HG02852 (cell line): ENCODE data around the gene MYRIP.

Experiments used
- ATAC-seq: cut with Tn5 transposase; IDR thresholded peaks from one replicate; pipeline ENCODE4 v1.9.1; 2021; ENCODE audit warnings: mild to moderate bottlenecking, moderate library complexity; ENCODE audit not compliant: unreplicated experiment

MYRIP gene

GRCh38 chr3:40172560-40172959 is 363.2 kb downstream of the MYRIP start:
- ATAC-seq: no peak

GRCh38 chr3:40173227-40173721 is 363.9 kb downstream of the MYRIP start:
- no peak for ATAC-seq

- ATAC-seq: no peak
These were observed 368.7 kb downstream of the MYRIP start for GRCh38 chr3:40178012-40178594.

- no peak for ATAC-seq
These were observed 369.6 kb downstream of the MYRIP start for GRCh38 chr3:40179016-40179415.

- ATAC-seq: no peak
These were observed 371.8 kb downstream of the MYRIP start for GRCh38 chr3:40181182-40181581.

GRCh38 chr3:40185029-40185695 is 375.8 kb downstream of the MYRIP start:
- ATAC-seq: no peak

GRCh38 chr3:40186508-40186907 is 377.1 kb downstream of the MYRIP start:
- ATAC-seq: no peak

- ATAC-seq: peak; percentile 71
These were observed 378.5 kb downstream of the MYRIP start for GRCh38 chr3:40187945-40188344.

- no peak for ATAC-seq
These were observed 379.7 kb downstream of the MYRIP start for GRCh38 chr3:40189118-40189517.

- ATAC-seq: no peak
These were observed 380.6 kb downstream of the MYRIP start for GRCh38 chr3:40190056-40190455.

- ATAC-seq: no peak
These were observed 381.8 kb downstream of the MYRIP start for GRCh38 chr3:40191251-40191650.

- ATAC-seq: peak; percentile 41
These were observed 382.5 kb downstream of the MYRIP start for GRCh38 chr3:40191850-40192448.

- ATAC-seq: no peak
These were observed 383.2 kb downstream of the MYRIP start for GRCh38 chr3:40192628-40193027.

- no peak for ATAC-seq
These were observed 387.6 kb downstream of the MYRIP start for GRCh38 chr3:40196966-40197365.

GRCh38 chr3:40200692-40201316 is 391.4 kb downstream of the MYRIP start:
- ATAC-seq: no peak

- ATAC-seq: no peak
These were observed 392.4 kb downstream of the MYRIP start for GRCh38 chr3:40201770-40202169.

GRCh38 chr3:40206522-40206921 is 397.1 kb downstream of the MYRIP start:
- ATAC-seq: no peak

GRCh38 chr3:40207796-40208195 is 398.4 kb downstream of the MYRIP start:
- no peak for ATAC-seq

- ATAC-seq: no peak
These were observed 398.8 kb downstream of the MYRIP start for GRCh38 chr3:40208251-40208650.

- ATAC-seq: no peak
These were observed 402.2 kb downstream of the MYRIP start for GRCh38 chr3:40211579-40211978.

- no peak for ATAC-seq
These were observed 404.1 kb downstream of the MYRIP start for GRCh38 chr3:40213556-40213955.

- no peak for ATAC-seq
These were observed 405.6 kb downstream of the MYRIP start for GRCh38 chr3:40215015-40215414.
